Left lung (tissue), 10 donors: ENCODE results near the gene MYBPC2. TPM values are rescaled to one million over a fixed set of nuclear protein-coding genes. Genes with fewer than 3 reads are reported as not detected.

ENCODE experiments used
- ATAC-seq: fragments of 200-7000 bp; cut with Tn5 transposase; one replicate; pipeline ENCODE4 v1.9.1; 2020; ENCODE audit warnings: moderate library complexity
- DNase-seq, 4 donors: peaks; one replicate each; pipeline ENCODE4 v3.0.0-alpha.2; 2013 to 2020
- H3K27ac ChIP-seq, 2 donors: fragments of 200-600 bp; sonication (generic) in 1 of 2; one replicate each; pipeline versions ENCODE4 v1.5.0 to v1.8.0; 2020 to 2021
- H3K27me3 ChIP-seq, 2 donors: fragments of 200-600 bp; sonication (generic) in 1 of 2; one replicate each; pipeline versions ENCODE4 v1.5.0 to v1.8.0; 2020 to 2021
- H3K36me3 ChIP-seq, 2 donors: fragments of 200-600 bp; sonication (generic) in 1 of 2; one replicate each; pipeline versions ENCODE4 v1.5.0 to v1.8.0; 2020 to 2021
- H3K4me1 ChIP-seq, 2 donors: fragments of 200-600 bp; one replicate each; pipeline ENCODE4 v1.8.0; 2021
- H3K4me3 ChIP-seq, 2 donors: fragments of 200-600 bp; sonication (generic) in 1 of 2; one replicate each; pipeline versions ENCODE4 v1.5.0 to v1.8.0; 2020 to 2021; ENCODE audit warnings: mild to moderate bottlenecking in 1 of 2
- H3K9me3 ChIP-seq, 2 donors: fragments of 200-600 bp; sonication (generic) in 1 of 2; one replicate each; pipeline versions ENCODE4 v1.5.0 to v1.8.0; 2020 to 2021
- intact Hi-C, 2 donors: fragments of 100-400 bp; cut with DNase I; formaldehyde crosslinking; loops; one replicate each; pipeline versions ENCODE4 v1.11.2 to v1.14.2; 2022
- polyA plus RNA-seq, 6 donors: library from polyadenylated mRNA; unstranded; fragments of 120-200 nt; gene quantifications; one replicate each; pipeline ENCODE4 v1.2.1, GENCODE V29; 2013; ENCODE audit not compliant: insufficient read length in 6 of 6
- total RNA-seq, 2 donors: library from RNA; stranded (reverse); fragmentation: NEBNext Ultra II Directional; extraction: Animal tissue kit (Norgen Biotek cat#: 25700); gene quantifications; one replicate each; pipeline ENCODE4 v1.2.1, GENCODE V29; 2021
- TF ChIP-seq, protein P1 (sequence below), 2 donors: fragments of 200-600 bp; sonication (generic) in 1 of 2; IDR thresholded peaks; one replicate each; pipeline versions ENCODE4 v1.5.0 to v1.8.0; 2021; ENCODE audit warnings: antibody characterized with exemption in 2 of 2
- donor health status: DM: no; HTN: yes; CAD: no.
- donor health status: DM: no; HTN: no; CAD: no.

Gene MYBPC2
- total and polyA plus RNA-seq, 8 donors = 0.06 to 0.70 (median 0.21) TPM; not detected in 2

DNA sequence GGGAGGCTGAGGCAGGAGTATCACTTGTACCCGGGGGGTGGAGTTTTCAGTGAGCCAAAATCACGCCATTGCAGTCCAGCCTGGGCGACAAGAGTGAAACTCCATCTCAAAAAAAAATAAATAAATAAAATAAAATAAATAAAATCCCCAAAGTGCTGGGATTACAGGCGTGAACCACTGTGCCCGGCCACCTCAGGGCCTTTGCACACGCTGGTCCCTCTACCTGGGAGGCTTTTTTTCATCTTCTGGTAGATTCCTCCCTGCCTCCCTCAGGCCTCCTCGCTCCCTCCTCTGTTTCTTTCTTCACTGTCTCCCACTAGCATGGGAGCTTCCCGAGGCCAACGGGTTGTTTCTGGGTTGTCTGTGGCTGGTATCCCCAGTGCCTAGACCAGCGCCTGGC is 15.1 kb downstream of the MYBPC2 start:
- DNase-seq (peak in 1 of 4 donors; percentile 37), ATAC-seq (no peak)
- H3K4me1 ChIP-seq = no peaks in the 10 kb centered on the region
- H3K4me3 ChIP-seq = no peak overlapping the region
- H3K27ac ChIP-seq = no peak overlapping the region
- H3K36me3 ChIP-seq = no peaks in the 10 kb centered on the region
- H3K27me3 ChIP-seq = peaks cover 0 to 18% of the 10 kb centered on the region in 2 donors
- no peaks in the 10 kb centered on the region for H3K9me3 ChIP-seq
- intact Hi-C loops = no loop called here
- TF ChIP-seq, protein P1, sequence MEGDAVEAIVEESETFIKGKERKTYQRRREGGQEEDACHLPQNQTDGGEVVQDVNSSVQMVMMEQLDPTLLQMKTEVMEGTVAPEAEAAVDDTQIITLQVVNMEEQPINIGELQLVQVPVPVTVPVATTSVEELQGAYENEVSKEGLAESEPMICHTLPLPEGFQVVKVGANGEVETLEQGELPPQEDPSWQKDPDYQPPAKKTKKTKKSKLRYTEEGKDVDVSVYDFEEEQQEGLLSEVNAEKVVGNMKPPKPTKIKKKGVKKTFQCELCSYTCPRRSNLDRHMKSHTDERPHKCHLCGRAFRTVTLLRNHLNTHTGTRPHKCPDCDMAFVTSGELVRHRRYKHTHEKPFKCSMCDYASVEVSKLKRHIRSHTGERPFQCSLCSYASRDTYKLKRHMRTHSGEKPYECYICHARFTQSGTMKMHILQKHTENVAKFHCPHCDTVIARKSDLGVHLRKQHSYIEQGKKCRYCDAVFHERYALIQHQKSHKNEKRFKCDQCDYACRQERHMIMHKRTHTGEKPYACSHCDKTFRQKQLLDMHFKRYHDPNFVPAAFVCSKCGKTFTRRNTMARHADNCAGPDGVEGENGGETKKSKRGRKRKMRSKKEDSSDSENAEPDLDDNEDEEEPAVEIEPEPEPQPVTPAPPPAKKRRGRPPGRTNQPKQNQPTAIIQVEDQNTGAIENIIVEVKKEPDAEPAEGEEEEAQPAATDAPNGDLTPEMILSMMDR (IDR thresholded peaks at IDR 0.05) = no peak

DNA sequence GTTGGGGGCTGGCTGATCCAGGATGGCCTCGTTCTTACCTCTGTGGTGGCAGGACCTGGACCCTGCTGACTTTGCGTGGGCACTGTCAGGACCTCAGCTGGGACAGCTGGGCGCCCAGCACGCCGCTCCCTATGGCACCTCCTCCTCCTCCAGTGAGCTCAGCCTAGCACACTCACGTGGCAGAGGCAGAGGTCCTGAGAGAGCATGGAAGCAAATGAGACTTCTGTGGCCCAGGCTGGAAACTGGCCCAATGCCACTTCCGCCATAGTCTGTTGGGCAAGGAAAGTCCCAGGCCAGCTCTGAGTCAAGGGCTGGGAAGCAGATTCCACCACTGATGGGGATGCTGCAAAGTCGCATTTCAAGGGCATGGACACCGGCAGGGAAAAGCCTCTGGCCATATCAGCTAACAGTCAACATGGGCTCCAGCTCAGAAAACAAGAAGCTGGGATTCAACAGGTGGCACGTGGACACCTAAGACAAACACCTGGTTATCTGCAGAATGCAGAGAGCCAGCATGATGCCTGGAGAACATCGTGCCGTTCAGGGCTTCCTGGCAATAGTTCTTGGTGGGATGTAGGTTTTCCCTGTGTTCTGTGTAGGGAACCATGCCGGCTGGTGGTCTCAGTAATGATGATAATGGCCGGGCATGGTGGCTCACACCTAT is 16.7 kb downstream of the MYBPC2 start:
- Histone ChIP-seq H3K27me3 (peaks cover 0 to 18% of the 10 kb centered on the region in 2 donors), H3K9me3 (no peaks in the 10 kb centered on the region), H3K36me3 (no peaks in the 10 kb centered on the region), H3K27ac (no peak overlapping the region), H3K4me3 (no peak overlapping the region), H3K4me1 (no peaks in the 10 kb centered on the region)
- intact Hi-C loops = no loop called here
- ATAC-seq (no peak), DNase-seq (peak in 1 of 4 donors; percentile 51)
- TF ChIP-seq, protein P1 (IDR thresholded peaks at IDR 0.05) = no peak

DNA sequence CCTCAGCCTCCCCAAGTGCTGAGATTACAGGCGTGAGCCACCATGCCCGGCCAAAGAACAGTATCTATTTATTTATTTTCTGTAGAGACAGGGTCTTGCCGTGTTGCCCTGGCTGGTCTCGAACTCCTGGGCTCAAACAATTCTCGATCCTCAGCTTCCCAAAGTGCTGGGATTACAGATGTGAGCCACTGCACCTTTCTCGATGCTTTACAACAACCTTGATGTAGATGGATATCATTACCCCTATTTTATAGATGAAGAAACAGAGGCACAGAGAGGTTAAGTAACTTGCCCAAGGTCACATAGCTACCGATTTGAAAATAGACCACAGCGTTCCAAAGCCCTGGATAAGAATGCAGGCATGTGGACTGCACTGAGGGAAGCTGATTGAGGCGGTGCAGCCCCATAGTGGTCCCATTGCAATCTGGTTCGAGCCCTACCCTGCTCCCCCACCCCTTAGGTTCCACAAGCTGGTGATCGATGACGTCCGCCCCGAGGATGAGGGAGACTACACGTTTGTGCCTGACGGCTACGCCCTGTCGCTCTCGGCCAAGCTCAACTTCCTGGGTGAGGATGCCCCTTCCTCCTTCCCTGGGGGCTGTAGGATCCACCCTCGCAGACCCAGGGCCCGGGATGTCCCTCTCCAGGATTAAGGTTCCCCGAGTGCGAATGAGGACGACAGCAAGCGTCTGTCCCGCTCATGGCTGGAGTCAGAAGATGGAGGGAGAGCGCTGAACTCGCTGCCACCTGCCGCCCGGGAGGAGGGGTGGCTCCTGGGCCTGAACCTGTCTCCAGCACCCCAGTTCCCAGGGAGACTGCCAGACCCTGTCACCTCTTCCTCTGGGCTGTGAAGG is 17.9 kb downstream of the MYBPC2 start:
- no peak for ATAC-seq
- peak in 1 of 4 donors; percentile 34 for DNase-seq
- Histone ChIP-seq H3K4me3 (no peak overlapping the region), H3K9me3 (no peaks in the 10 kb centered on the region), H3K27me3 (peaks cover 0 to 18% of the 10 kb centered on the region in 2 donors), H3K27ac (no peak overlapping the region), H3K36me3 (no peaks in the 10 kb centered on the region), H3K4me1 (no peaks in the 10 kb centered on the region)
- TF ChIP-seq, protein P1 (IDR thresholded peaks at IDR 0.05) = no peak
- intact Hi-C loops = no loop called here

DNA sequence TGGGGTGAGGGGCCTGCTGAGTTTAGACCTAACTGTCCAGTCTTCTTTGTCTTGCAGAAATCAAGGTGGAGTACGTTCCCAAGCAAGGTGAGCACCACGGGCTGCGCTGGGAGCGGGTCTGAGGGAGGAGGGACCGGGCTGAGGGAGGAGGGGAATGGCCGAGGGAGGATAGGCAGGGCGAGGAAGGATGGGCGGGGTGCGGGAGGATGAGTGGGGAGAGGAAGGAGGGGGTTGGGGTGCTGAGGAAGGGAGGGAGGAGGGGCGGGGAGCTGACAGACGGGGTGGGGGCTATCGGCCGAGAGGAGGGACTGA is 18.5 kb downstream of the MYBPC2 start:
- TF ChIP-seq, protein P1 (IDR thresholded peaks at IDR 0.05) = no peak
- intact Hi-C loops = no loop called here
- no peak for ATAC-seq

DNA sequence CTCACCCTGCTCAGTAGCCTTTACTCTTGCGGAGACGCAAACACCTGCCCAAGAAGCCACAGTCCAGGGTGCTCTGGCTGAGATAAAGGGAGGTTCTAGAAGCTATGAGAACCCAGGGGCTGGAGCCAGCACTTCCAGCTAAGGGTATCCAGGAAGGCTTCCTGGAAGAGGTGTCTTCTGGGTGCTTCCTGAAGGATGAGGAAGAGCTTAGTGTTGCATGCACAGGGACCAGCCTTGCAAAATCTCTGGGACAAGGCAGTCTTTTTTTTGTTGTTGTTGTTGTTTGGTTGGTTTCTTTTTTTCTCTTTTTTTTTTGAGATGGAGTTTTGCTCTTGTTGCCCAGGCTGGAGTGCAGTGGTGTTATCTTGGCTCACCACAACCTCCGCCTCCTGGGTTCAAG is 20.6 kb downstream of the MYBPC2 start:
- DNase-seq (no peak), ATAC-seq (no peak)
- peaks cover 11 to 36% of the 10 kb centered on the region in 2 donors for H3K27me3 ChIP-seq
- intact Hi-C loops = no loop called here
- H3K27ac ChIP-seq = no peak overlapping the region
- no peak overlapping the region for H3K4me3 ChIP-seq
- H3K9me3 ChIP-seq = no peaks in the 10 kb centered on the region
- TF ChIP-seq, protein P1 (IDR thresholded peaks at IDR 0.05) = no peak
- no peaks in the 10 kb centered on the region for H3K36me3 ChIP-seq
- H3K4me1 ChIP-seq = no peaks in the 10 kb centered on the region

More for the DNA sequence above, 18.5 kb downstream of the MYBPC2 start:
- Histone ChIP-seq H3K9me3 (no peaks in the 10 kb centered on the region), H3K27me3 (peaks cover 0 to 18% of the 10 kb centered on the region in 2 donors), H3K27ac (no peak overlapping the region), H3K36me3 (no peaks in the 10 kb centered on the region), H3K4me1 (no peaks in the 10 kb centered on the region), H3K4me3 (no peak overlapping the region)
- peak in 1 of 4 donors; percentile 50 for DNase-seq
